Measurements from ENCODE around the gene IRF4.

The IRF4 gene

GRCh38 chr6:347951-348859, 43.3 kb upstream of the IRF4 start:
- Histone ChIP-seq H3K4me3 (ENCODE audit: low read depth in 1 of 2, low read length in 2 of 2) (no peak overlapping the region), H3K27ac (ENCODE audit: low read depth, low read length) (no peak overlapping the region), H3K36me3 (ENCODE audit: insufficient read depth, low read length) (peaks cover 25% of the 10 kb centered on the region), H3K9me3 (ENCODE audit: low read length) (no peaks in the 10 kb centered on the region), H3K27me3 (ENCODE audit: control insufficient read depth in 1 of 2, insufficient read depth in 2 of 2, low read length in 2 of 2) (no peaks in the 10 kb centered on the region), H3K9ac (ENCODE audit: low read length) (no peak overlapping the region), H3K4me1 (ENCODE audit: insufficient read depth, low read length) (no peaks in the 10 kb centered on the region)

- Histone ChIP-seq H3K9me3 (ENCODE audit: low read length) (no peaks in the 10 kb centered on the region), H3K4me1 (ENCODE audit: insufficient read depth, low read length) (no peaks in the 10 kb centered on the region), H3K27me3 (ENCODE audit: control insufficient read depth in 1 of 2, insufficient read depth in 2 of 2, low read length in 2 of 2) (no peaks in the 10 kb centered on the region), H3K9ac (ENCODE audit: low read length) (no peak overlapping the region), H3K36me3 (ENCODE audit: insufficient read depth, low read length) (peaks cover 25% of the 10 kb centered on the region), H3K27ac (ENCODE audit: low read depth, low read length) (no peak overlapping the region), H3K4me3 (ENCODE audit: low read depth in 1 of 2, low read length in 2 of 2) (no peak overlapping the region)
Measured at GRCh38 chr6:348860-349396, 42.6 kb upstream of the IRF4 start.

GRCh38 chr6:349491-349921, 42.0 kb upstream of the IRF4 start:
- H3K4me3 ChIP-seq (ENCODE audit: low read depth in 1 of 2, low read length in 2 of 2): no peak overlapping the region
- peaks cover 25% of the 10 kb centered on the region for H3K36me3 ChIP-seq (ENCODE audit: insufficient read depth, low read length)
- H3K9ac ChIP-seq (ENCODE audit: low read length): no peak overlapping the region
- no peaks in the 10 kb centered on the region for H3K4me1 ChIP-seq (ENCODE audit: insufficient read depth, low read length)
- no peaks in the 10 kb centered on the region for H3K27me3 ChIP-seq (ENCODE audit: control insufficient read depth in 1 of 2, insufficient read depth in 2 of 2, low read length in 2 of 2)
- H3K27ac ChIP-seq (ENCODE audit: low read depth, low read length): no peak overlapping the region
- H3K9me3 ChIP-seq (ENCODE audit: low read length): no peaks in the 10 kb centered on the region

- Histone ChIP-seq H3K9ac (ENCODE audit: low read length) (no peak overlapping the region), H3K4me1 (ENCODE audit: insufficient read depth, low read length) (no peaks in the 10 kb centered on the region), H3K27ac (ENCODE audit: low read depth, low read length) (no peak overlapping the region), H3K9me3 (ENCODE audit: low read length) (no peaks in the 10 kb centered on the region), H3K4me3 (ENCODE audit: low read depth in 1 of 2, low read length in 2 of 2) (no peak overlapping the region), H3K36me3 (ENCODE audit: insufficient read depth, low read length) (peaks cover 25% of the 10 kb centered on the region), H3K27me3 (ENCODE audit: control insufficient read depth in 1 of 2, insufficient read depth in 2 of 2, low read length in 2 of 2) (no peaks in the 10 kb centered on the region)
Measured at GRCh38 chr6:350371-350770, 41.2 kb upstream of the IRF4 start.

GRCh38 chr6:351011-351866, 40.3 kb upstream of the IRF4 start:
- Histone ChIP-seq H3K36me3 (ENCODE audit: insufficient read depth, low read length) (peaks cover 25% of the 10 kb centered on the region), H3K27me3 (ENCODE audit: control insufficient read depth in 1 of 2, insufficient read depth in 2 of 2, low read length in 2 of 2) (no peaks in the 10 kb centered on the region), H3K4me1 (ENCODE audit: insufficient read depth, low read length) (no peaks in the 10 kb centered on the region)

GRCh38 chr6:351867-352289, 39.7 kb upstream of the IRF4 start:
- no peaks in the 10 kb centered on the region for H3K9me3 ChIP-seq (ENCODE audit: low read length)
- no peak overlapping the region for H3K4me3 ChIP-seq (ENCODE audit: low read depth in 1 of 2, low read length in 2 of 2)
- H3K36me3 ChIP-seq (ENCODE audit: insufficient read depth, low read length): peaks cover 25% of the 10 kb centered on the region
- H3K9ac ChIP-seq (ENCODE audit: low read length): no peak overlapping the region
- no peaks in the 10 kb centered on the region for H3K27me3 ChIP-seq (ENCODE audit: control insufficient read depth in 1 of 2, insufficient read depth in 2 of 2, low read length in 2 of 2)
- no peak overlapping the region for H3K27ac ChIP-seq (ENCODE audit: low read depth, low read length)
- no peaks in the 10 kb centered on the region for H3K4me1 ChIP-seq (ENCODE audit: insufficient read depth, low read length)

More at GRCh38 chr6:351011-351866, 40.3 kb upstream of the IRF4 start:
- Histone ChIP-seq H3K27ac (ENCODE audit: low read depth, low read length) (no peak overlapping the region), H3K9ac (ENCODE audit: low read length) (no peak overlapping the region), H3K9me3 (ENCODE audit: low read length) (no peaks in the 10 kb centered on the region), H3K4me3 (ENCODE audit: low read depth in 1 of 2, low read length in 2 of 2) (no peak overlapping the region)

- H3K4me1 ChIP-seq (ENCODE audit: insufficient read depth, low read length): no peaks in the 10 kb centered on the region
- peaks cover 25% of the 10 kb centered on the region for H3K36me3 ChIP-seq (ENCODE audit: insufficient read depth, low read length)
- H3K9ac ChIP-seq (ENCODE audit: low read length): no peak overlapping the region
- no peaks in the 10 kb centered on the region for H3K27me3 ChIP-seq (ENCODE audit: control insufficient read depth in 1 of 2, insufficient read depth in 2 of 2, low read length in 2 of 2)
- no peaks in the 10 kb centered on the region for H3K9me3 ChIP-seq (ENCODE audit: low read length)
- no peak overlapping the region for H3K27ac ChIP-seq (ENCODE audit: low read depth, low read length)
- H3K4me3 ChIP-seq (ENCODE audit: low read depth in 1 of 2, low read length in 2 of 2): no peak overlapping the region
Measured at GRCh38 chr6:352474-352873, 39.1 kb upstream of the IRF4 start.

- no peak overlapping the region for H3K27ac ChIP-seq (ENCODE audit: low read depth, low read length)
- H3K4me3 ChIP-seq (ENCODE audit: low read depth in 1 of 2, low read length in 2 of 2): no peak overlapping the region
- H3K27me3 ChIP-seq (ENCODE audit: control insufficient read depth in 1 of 2, insufficient read depth in 2 of 2, low read length in 2 of 2): no peaks in the 10 kb centered on the region
- H3K9ac ChIP-seq (ENCODE audit: low read length): no peak overlapping the region
- H3K36me3 ChIP-seq (ENCODE audit: insufficient read depth, low read length): peaks cover 22% of the 10 kb centered on the region
- no peaks in the 10 kb centered on the region for H3K4me1 ChIP-seq (ENCODE audit: insufficient read depth, low read length)
- no peaks in the 10 kb centered on the region for H3K9me3 ChIP-seq (ENCODE audit: low read length)
Measured at GRCh38 chr6:352896-353470, 38.6 kb upstream of the IRF4 start.

GRCh38 chr6:353642-354614, 37.6 kb upstream of the IRF4 start:
- Histone ChIP-seq H3K4me3 (ENCODE audit: low read depth in 1 of 2, low read length in 2 of 2) (no peak overlapping the region), H3K9ac (ENCODE audit: low read length) (no peak overlapping the region), H3K4me1 (ENCODE audit: insufficient read depth, low read length) (no peaks in the 10 kb centered on the region), H3K9me3 (ENCODE audit: low read length) (no peaks in the 10 kb centered on the region), H3K27ac (ENCODE audit: low read depth, low read length) (no peak overlapping the region), H3K36me3 (ENCODE audit: insufficient read depth, low read length) (peaks cover 12% of the 10 kb centered on the region), H3K27me3 (ENCODE audit: control insufficient read depth in 1 of 2, insufficient read depth in 2 of 2, low read length in 2 of 2) (no peaks in the 10 kb centered on the region)

GRCh38 chr6:354631-355280, 36.8 kb upstream of the IRF4 start:
- no peaks in the 10 kb centered on the region for H3K27me3 ChIP-seq (ENCODE audit: control insufficient read depth in 1 of 2, insufficient read depth in 2 of 2, low read length in 2 of 2)
- no peak overlapping the region for H3K4me3 ChIP-seq (ENCODE audit: low read depth in 1 of 2, low read length in 2 of 2)
- no peak overlapping the region for H3K9ac ChIP-seq (ENCODE audit: low read length)
- H3K4me1 ChIP-seq (ENCODE audit: insufficient read depth, low read length): no peaks in the 10 kb centered on the region
- H3K36me3 ChIP-seq (ENCODE audit: insufficient read depth, low read length): peaks cover 4% of the 10 kb centered on the region
- no peak overlapping the region for H3K27ac ChIP-seq (ENCODE audit: low read depth, low read length)
- H3K9me3 ChIP-seq (ENCODE audit: low read length): no peaks in the 10 kb centered on the region
